SK-N-SH (cell line): ENCODE measurements around the gene ASTN2. TPM values are rescaled to one million over a fixed set of nuclear protein-coding genes. Genes with fewer than 3 reads are reported as not detected.

ENCODE experiments used
- CTCF ChIA-PET: fragments of 300-600, 350-600 bp; formaldehyde crosslinking; extraction: SDS; loops from one replicate; lab custom pipeline; 2021; lab: Yijun Ruan, JAX
- POLR2A ChIA-PET: fragments of 350-600 bp; sonication (Branson Sonifier 250); formaldehyde crosslinking; extraction: SDS; loops from one replicate; lab custom pipeline; 2020; ENCODE audit warnings: antibody characterized with exemption, inconsistent platforms; lab: Yijun Ruan, JAX
- DNase-seq: peaks from one replicate; pipeline ENCODE4 v3.0.0; 2012
- H2AFZ ChIP-seq: fragments of 200-600 bp; sonication (generic); 2 replicates; pipeline ENCODE4 v1.8.1; 2016; ENCODE audit warnings: antibody characterized with exemption, mild to moderate bottlenecking, low read depth
- H3F3A ChIP-seq: fragments of 200-600 bp; sonication (generic); replicated peaks from 2 replicates; pipeline ENCODE3; 2016; ENCODE audit warnings: antibody characterized with exemption, mild to moderate bottlenecking; ENCODE audit not compliant: insufficient read depth
- H3K27ac ChIP-seq, 2 experiments: fragments of 200-500 bp in 1 of 2; fragments of 200-600 bp in 1 of 2; sonication (Bioruptor generic) in 1 of 2; sonication (generic), shearing (Covaris generic) in 1 of 2; 2 replicates each; pipeline versions ENCODE4 v1.5.1 to v1.6.1; 2014 to 2016; ENCODE audit warnings: low read depth in 2 of 2, inconsistent platforms in 1 of 2, low read length in 1 of 2, mild to moderate bottlenecking in 1 of 2, mixed read lengths in 1 of 2
- H3K27me3 ChIP-seq: fragments of 200-600 bp; sonication (generic), shearing (Covaris generic); 2 replicates; pipeline ENCODE4 v1.6.1; 2016; ENCODE audit warnings: mixed run types; ENCODE audit not compliant: insufficient read depth
- H3K36me3 ChIP-seq, 2 experiments: fragments of 200-500 bp in 1 of 2; fragments of 200-600 bp in 1 of 2; sonication (Bioruptor generic) in 1 of 2; sonication (generic) in 1 of 2; replicated peaks in 1 of 2; 2 replicates each; pipeline versions ENCODE3 to v1.5.1; 2014 to 2016; ENCODE audit warnings: low read length in 1 of 2, mild to moderate bottlenecking in 1 of 2; ENCODE audit not compliant: insufficient read depth in 2 of 2, control insufficient read depth in 1 of 2
- H3K4me1 ChIP-seq, 2 experiments: fragments of 200-500 bp in 1 of 2; fragments of 200-600 bp in 1 of 2; sonication (Bioruptor generic) in 1 of 2; sonication (generic), shearing (Covaris generic) in 1 of 2; 2 replicates each; pipeline versions ENCODE4 v1.5.1 to v1.6.1; 2014 to 2016; ENCODE audit warnings: low read depth in 1 of 2, low read length in 1 of 2, mixed run types in 1 of 2; ENCODE audit not compliant: insufficient read depth in 2 of 2, control insufficient read depth in 1 of 2
- H3K4me2 ChIP-seq: fragments of 200-600 bp; sonication (generic), shearing (Covaris generic); 2 replicates; pipeline ENCODE4 v1.6.1; 2017; ENCODE audit warnings: mixed run types
- H3K4me3 ChIP-seq, 2 experiments: fragments of 200-500 bp in 1 of 2; fragments of 200-600 bp in 1 of 2; sonication (Bioruptor generic) in 1 of 2; sonication (generic), shearing (Covaris generic) in 1 of 2; 2 replicates each; pipeline versions ENCODE4 v1.5.1 to v1.8.1; 2014 to 2016; ENCODE audit warnings: low read depth in 2 of 2, inconsistent platforms in 1 of 2, low read length in 1 of 2, mild to moderate bottlenecking in 1 of 2, mixed read lengths in 1 of 2, moderate library complexity in 1 of 2
- H3K79me2 ChIP-seq: fragments of 200-600 bp; sonication (generic); 2 replicates; pipeline ENCODE4 v1.8.1; 2017; ENCODE audit warnings: mild to moderate bottlenecking; ENCODE audit not compliant: insufficient read depth
- H3K9ac ChIP-seq: fragments of 200-600 bp; sonication (generic); 2 replicates; pipeline ENCODE4 v1.6.1; 2017; ENCODE audit warnings: mixed run types
- H3K9me2 ChIP-seq: fragments of 200-600 bp; sonication (generic); 2 replicates; pipeline ENCODE4 v1.6.1; 2017; ENCODE audit warnings: mixed run types
- H3K9me3 ChIP-seq: fragments of 200-600 bp; sonication (generic); 2 replicates; pipeline ENCODE4 v1.6.1; 2017; ENCODE audit warnings: mixed run types, mild to moderate bottlenecking, moderate library complexity
- H4K20me1 ChIP-seq: fragments of 200-600 bp; sonication (generic); 2 replicates; pipeline ENCODE4 v1.6.1; 2017; ENCODE audit warnings: mild to moderate bottlenecking, mixed run types; ENCODE audit not compliant: insufficient read depth
- CHD2 ChIP-seq: fragments of 150-350 bp; IDR thresholded peaks from 2 replicates; pipeline ENCODE4 v1.6.1; 2018; ENCODE audit warnings: low read length; ENCODE audit not compliant: partially characterized antibody
- ELF1 ChIP-seq: IDR thresholded peaks from 2 replicates; pipeline ENCODE4 v1.4.0; 2012
- FOXJ3 ChIP-seq: sonication (generic); formaldehyde crosslinking; IDR thresholded peaks from 2 replicates; pipeline ENCODE4 v1.5.1; 2020; ENCODE audit warnings: mild to moderate bottlenecking, missing genetic modification reagents
- GABPA ChIP-seq: IDR thresholded peaks from 2 replicates; pipeline ENCODE4 v1.4.0; 2012; ENCODE audit warnings: low read depth, mild to moderate bottlenecking
- RAD21 ChIP-seq: IDR thresholded peaks from 2 replicates; pipeline ENCODE4 v1.6.1; 2012; ENCODE audit warnings: mild to moderate bottlenecking, low read length
- REST ChIP-seq: IDR thresholded peaks from 2 replicates; pipeline ENCODE4 v1.6.1; 2012; ENCODE audit warnings: mild to moderate bottlenecking, low read depth, low read length, moderate library complexity
- RFX5 ChIP-seq: IDR thresholded peaks from 2 replicates; pipeline ENCODE4 v1.6.1; 2012; ENCODE audit warnings: mild to moderate bottlenecking, improper control_type of control experiment, low read length
- SMC3 ChIP-seq: IDR thresholded peaks from 2 replicates; pipeline ENCODE4 v1.6.1; 2012; ENCODE audit warnings: low read depth, low read length, improper control_type of control experiment
- TAF1 ChIP-seq: IDR thresholded peaks from 2 replicates; pipeline ENCODE4 v1.6.1; 2012; ENCODE audit warnings: low read depth, mild to moderate bottlenecking, low read length, moderate library complexity, borderline replicate concordance
- TCF12 ChIP-seq: IDR thresholded peaks from 2 replicates; pipeline ENCODE4 v1.4.0; 2012
- TEAD4 ChIP-seq: IDR thresholded peaks from 2 replicates; pipeline ENCODE4 v1.4.0; 2012; ENCODE audit warnings: mild to moderate bottlenecking, borderline replicate concordance; ENCODE audit not compliant: insufficient read depth
- USF2 ChIP-seq: fragments of 150-350 bp; IDR thresholded peaks from 2 replicates; pipeline ENCODE4 v1.6.1; 2017; ENCODE audit warnings: antibody characterized with exemption, low read length, low read depth, borderline replicate concordance
- YY1 ChIP-seq: IDR thresholded peaks from 2 replicates; pipeline ENCODE4 v1.4.0; 2012; ENCODE audit warnings: low read depth, mild to moderate bottlenecking
- ZBTB33 ChIP-seq: IDR thresholded peaks from 2 replicates; pipeline ENCODE4 v1.4.0; 2012; ENCODE audit warnings: low read depth, borderline replicate concordance
- WGBS: methylation state at CpG from one replicate; pipeline ENCODE4 v1.1.6; 2017; ENCODE audit warnings: low lambda C conversion rate; 5-methylcytosine and 5-hydroxymethylcytosine counted together
- polyA plus RNA-seq, 3 experiments: library from polyadenylated mRNA; depleted of rRNA; stranded (reverse); fragments of >200 nt; gene quantifications; 2 replicates each; pipeline ENCODE4 v1.2.3, GENCODE V29; 2012

The ASTN2 gene
- polyA plus RNA-seq, 1 of the 3 experiments (the other 2 are of a cell fraction): 6.6 TPM

- TF ChIP-seq FOXJ3 (CRISPR knock-in tag): no peak
- no peak for TF ChIP-seq YY1
- TF ChIP-seq RAD21: peak; percentile 51
- no peak for TF ChIP-seq RFX5
- TF ChIP-seq TCF12: no peak
- TF ChIP-seq GABPA: no peak
- no peak for TF ChIP-seq TAF1
- TF ChIP-seq USF2: no peak
- peak; percentile 11; the same call in 1 of the 2 replicates for TF ChIP-seq SMC3
- no peak for TF ChIP-seq CHD2
- TF ChIP-seq, all 33 proteins: peak for 2
Measured at GRCh38 chr9:117160254-117160653, 254.6 kb downstream of the ASTN2 start (continued).

GRCh38 chr9:117156771-117157535, 257.9 kb downstream of the ASTN2 start:
- H3K27me3 ChIP-seq: no peaks in the 10 kb centered on the region
- H3K9me2 ChIP-seq: no peaks in the 10 kb centered on the region
- no peak overlapping the region for H3K9ac ChIP-seq
- no peak overlapping the region for H2AFZ ChIP-seq
- CTCF ChIA-PET: no interaction called here
- no peak for TF ChIP-seq REST
- TF ChIP-seq RAD21: no peak
- no peak for TF ChIP-seq TEAD4
- TF ChIP-seq SMC3: no peak
- TF ChIP-seq ZBTB33: no peak
- no peak for TF ChIP-seq TCF12
- TF ChIP-seq ELF1: no peak
- TF ChIP-seq GABPA: no peak
- peaks cover 0 to 9% of the 10 kb centered on the region in 2 experiments; a peak in 1 of 4 replicates for H3K4me1 ChIP-seq
- no peaks in the 10 kb centered on the region for H3K79me2 ChIP-seq
- H3K4me3 ChIP-seq: no peak overlapping the region
- no peaks in the 10 kb centered on the region for H4K20me1 ChIP-seq
- H3K4me2 ChIP-seq: no peak overlapping the region
- WGBS: 45% methylated on average over 2 of the region's 2 CpGs
- no peaks in the 10 kb centered on the region for H3F3A ChIP-seq
- peak overlapping the region in 1 of 2 experiments; percentile 47; a peak in 2 of 4 replicates for H3K27ac ChIP-seq
- no peaks in the 10 kb centered on the region for H3K36me3 ChIP-seq
- DNase-seq: no peak
- H3K9me3 ChIP-seq: no peaks in the 10 kb centered on the region
- POLR2A ChIA-PET: interaction anchor here (1.7 kb wide), 1 partner anchor 256 kb away, joined by 5 read pairs; no protein-coding TSS in a partner anchor
